HepG2 (cell line): ENCODE measurements around the gene SLC25A11. TPM values are rescaled to one million over a fixed set of nuclear protein-coding genes. Genes with fewer than 3 reads are reported as not detected.

Source experiments
- DPF2 ChIP-seq: sonication (generic); formaldehyde crosslinking; IDR thresholded peaks from 2 replicates; pipeline ENCODE4 v1.4.0; 2020; ENCODE audit warnings: mild to moderate bottlenecking, low read depth, missing genetic modification reagents, borderline replicate concordance
- HNF4A ChIP-seq: sonication (generic); formaldehyde crosslinking; IDR thresholded peaks from 2 replicates; pipeline ENCODE4 v1.4.0; 2020; ENCODE audit warnings: missing genetic modification reagents
- HOXD1 ChIP-seq: sonication (generic); formaldehyde crosslinking; IDR thresholded peaks from 2 replicates; pipeline ENCODE4 v1.5.0; 2020; ENCODE audit warnings: missing genetic modification reagents
- KAT8 ChIP-seq: IDR thresholded peaks from 2 replicates; pipeline ENCODE4 v1.6.1; 2016; ENCODE audit warnings: missing genetic modification reagents, missing compliant biosample characterization
- KLF9 ChIP-seq: IDR thresholded peaks from 2 replicates; pipeline ENCODE4 v1.6.1; 2016; ENCODE audit warnings: low read depth
- MIER3 ChIP-seq: IDR thresholded peaks from 2 replicates; pipeline ENCODE4 v1.6.1; 2016; ENCODE audit warnings: missing compliant biosample characterization, borderline replicate concordance
- NFE2L1 ChIP-seq: sonication (generic); formaldehyde crosslinking; IDR thresholded peaks from 2 replicates; pipeline ENCODE4 v1.4.0; 2020; ENCODE audit warnings: missing genetic modification reagents, mild to moderate bottlenecking, borderline replicate concordance
- NONO ChIP-seq, 2 experiments: fragments of 450-650 bp in 1 of 2; sonication (generic) in 1 of 2; formaldehyde crosslinking in 1 of 2; IDR thresholded peaks in 1 of 2; conservative IDR thresholded peaks in 1 of 2; 2 replicates each; pipeline versions ENCODE4 v1.6.1 to v1.8.0; 2017 to 2022; ENCODE audit warnings: mild to moderate bottlenecking in 1 of 2, missing genetic modification reagents in 1 of 2, moderate library complexity in 1 of 2
- POLR2AphosphoS5 ChIP-seq: IDR thresholded peaks from 2 replicates; pipeline ENCODE4 v1.6.1; 2012; ENCODE audit warnings: low read depth, low read length
- RAD51 ChIP-seq: fragments of 450-650 bp; IDR thresholded peaks from 2 replicates; pipeline ENCODE4 v1.6.1; 2016; ENCODE audit warnings: borderline replicate concordance
- TEAD3 ChIP-seq: optimal IDR thresholded peaks from 2 replicates; pipeline ENCODE3; 2016; ENCODE audit warnings: borderline replicate concordance
- ZNF496 ChIP-seq: sonication (generic); formaldehyde crosslinking; IDR thresholded peaks from 2 replicates; pipeline ENCODE4 v1.8.1; 2023; ENCODE audit warnings: mild to moderate bottlenecking, moderate library complexity, missing genetic modification reagents; ENCODE audit not compliant: insufficient replicate concordance
- ZNF678 ChIP-seq: sonication (generic); formaldehyde crosslinking; IDR thresholded peaks from 2 replicates; pipeline ENCODE4 v1.4.0; 2020; ENCODE audit warnings: mild to moderate bottlenecking, missing genetic modification reagents
- ZNF792 ChIP-seq: IDR thresholded peaks from 2 replicates; pipeline ENCODE4 v1.6.1; 2016
- ZSCAN22 ChIP-seq: sonication (generic); formaldehyde crosslinking; IDR thresholded peaks from 2 replicates; pipeline ENCODE4 v1.4.0; 2020; ENCODE audit warnings: mild to moderate bottlenecking, missing genetic modification reagents
- polyA plus RNA-seq, 8 experiments: library from polyadenylated mRNA; depleted of rRNA in 3 of 8; stranded (reverse) in 7 of 8; unstranded in 1 of 8; fragments of >200 nt; fragmentation: Illumina TruSeq in 4 of 8; extraction: Trizol in 4 of 8; gene quantifications; 2 replicates each; pipeline versions ENCODE4 v1.2.1 to v1.2.3, GENCODE V29; 2011 to 2016; ENCODE audit warnings: low read depth in 4 of 8, missing spikeins in 1 of 8, mixed read lengths in 1 of 8; ENCODE audit not compliant: insufficient read depth in 1 of 8
- total RNA-seq, 5 experiments: library from RNA; depleted of rRNA; stranded (reverse); fragments of >200 nt; fragmentation: Illumina TruSeq; extraction: Trizol; gene quantifications; 2 replicates each; pipeline ENCODE4 v1.2.3, GENCODE V29; 2016; ENCODE audit warnings: low read depth in 1 of 5
- TF ChIP-seq, protein P1 (sequence below): sonication (generic); formaldehyde crosslinking; IDR thresholded peaks from 2 replicates; pipeline ENCODE4 v1.9.0; 2021; ENCODE audit warnings: missing genetic modification reagents, borderline replicate concordance
- TF ChIP-seq, protein P2 (sequence below): sonication (generic); formaldehyde crosslinking; IDR thresholded peaks from 2 replicates; pipeline ENCODE4 v1.5.1; 2020; ENCODE audit warnings: mild to moderate bottlenecking, missing genetic modification reagents, moderate library complexity
- TF ChIP-seq, protein P3 (sequence below): sonication (generic); formaldehyde crosslinking; IDR thresholded peaks from 2 replicates; pipeline ENCODE4 v1.5.0; 2020; ENCODE audit warnings: missing genetic modification reagents
- TF ChIP-seq, protein P4 (sequence below): IDR thresholded peaks from 2 replicates; pipeline ENCODE4 v1.6.1; 2016; ENCODE audit warnings: missing compliant biosample characterization, missing genetic modification reagents, borderline replicate concordance
- TF ChIP-seq, protein P5 (sequence below): sonication (generic); formaldehyde crosslinking; IDR thresholded peaks from 2 replicates; pipeline ENCODE4 v1.5.0; 2020; ENCODE audit warnings: mild to moderate bottlenecking, missing genetic modification reagents

Gene SLC25A11
- total and polyA plus RNA-seq, 2 of the 13 experiments (the other 11 are each of a cell fraction or from before 2014, with no cell fraction given), result 35.4 to 47.2 TPM

DNA sequence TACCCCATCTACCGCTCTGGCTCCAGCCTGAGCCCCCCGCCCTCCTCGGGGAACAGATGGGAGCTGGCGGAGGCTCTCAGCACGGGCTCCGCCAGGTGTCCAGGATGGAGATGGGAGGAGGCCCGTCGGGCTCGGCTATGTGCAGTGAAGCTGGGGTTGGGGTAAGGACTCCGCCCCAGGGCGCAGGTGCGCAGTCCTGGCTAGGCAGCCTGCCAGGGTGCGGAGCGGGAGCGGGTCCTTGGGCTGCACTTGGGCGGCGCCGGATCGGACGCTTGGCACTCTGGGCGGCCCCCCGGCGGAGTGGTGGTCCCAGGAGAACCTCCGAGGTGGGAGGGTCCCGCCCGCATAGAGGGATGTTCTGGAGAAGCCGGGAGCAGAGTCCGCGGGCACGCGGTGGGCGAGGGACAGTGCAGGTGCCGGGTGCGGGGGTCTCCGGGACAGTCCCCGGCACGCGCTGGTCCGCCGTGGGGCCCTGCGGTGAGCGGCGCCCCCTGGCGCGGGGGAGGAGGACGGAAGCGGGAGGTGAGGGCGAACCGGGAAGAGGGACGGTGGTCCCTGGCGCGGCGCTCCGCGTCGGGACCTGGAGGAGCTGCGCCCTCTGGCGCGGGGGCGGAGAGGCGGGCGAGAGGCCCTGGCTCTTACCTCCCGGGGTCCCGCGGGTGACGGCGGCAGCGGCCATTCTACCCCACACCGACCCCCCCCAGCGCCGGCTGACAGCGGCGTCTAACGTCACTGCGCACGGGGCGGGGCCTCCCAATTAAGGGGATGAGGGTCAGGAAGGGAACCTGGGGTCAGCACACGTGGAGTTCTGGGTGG is 47.3 kb upstream of the SLC25A11 start, which contains the start of gene CAMTA2 (continued):
- TF ChIP-seq ZSCAN22 (CRISPR knock-in tag) (no peak), RAD51 (no peak), NONO (IDR thresholded peaks at IDR 0.05) (no peak), NONO (CRISPR knock-in tag; conservative IDR thresholded peaks at IDR 0.05) (peak; percentile 97), HNF4A (CRISPR knock-in tag) (no peak), HOXD1 (CRISPR knock-in tag) (no peak; the same call in 1 of the 2 replicates), ZNF678 (CRISPR knock-in tag) (no peak), DPF2 (CRISPR knock-in tag) (no peak), NFE2L1 (CRISPR knock-in tag) (no peak), ZNF792 (CRISPR knock-in tag) (no peak), KLF9 (CRISPR knock-in tag) (no peak), KAT8 (CRISPR knock-in tag) (peak; percentile 87), POLR2AphosphoS5 (peak; percentile 52; the same call in 1 of the 2 replicates), ZNF496 (CRISPR knock-in tag) (no peak), TEAD3 (CRISPR knock-in tag) (peak; percentile 46), MIER3 (CRISPR knock-in tag) (peak; percentile 56; the same call in 1 of the 2 replicates)
- TF ChIP-seq, protein P1, sequence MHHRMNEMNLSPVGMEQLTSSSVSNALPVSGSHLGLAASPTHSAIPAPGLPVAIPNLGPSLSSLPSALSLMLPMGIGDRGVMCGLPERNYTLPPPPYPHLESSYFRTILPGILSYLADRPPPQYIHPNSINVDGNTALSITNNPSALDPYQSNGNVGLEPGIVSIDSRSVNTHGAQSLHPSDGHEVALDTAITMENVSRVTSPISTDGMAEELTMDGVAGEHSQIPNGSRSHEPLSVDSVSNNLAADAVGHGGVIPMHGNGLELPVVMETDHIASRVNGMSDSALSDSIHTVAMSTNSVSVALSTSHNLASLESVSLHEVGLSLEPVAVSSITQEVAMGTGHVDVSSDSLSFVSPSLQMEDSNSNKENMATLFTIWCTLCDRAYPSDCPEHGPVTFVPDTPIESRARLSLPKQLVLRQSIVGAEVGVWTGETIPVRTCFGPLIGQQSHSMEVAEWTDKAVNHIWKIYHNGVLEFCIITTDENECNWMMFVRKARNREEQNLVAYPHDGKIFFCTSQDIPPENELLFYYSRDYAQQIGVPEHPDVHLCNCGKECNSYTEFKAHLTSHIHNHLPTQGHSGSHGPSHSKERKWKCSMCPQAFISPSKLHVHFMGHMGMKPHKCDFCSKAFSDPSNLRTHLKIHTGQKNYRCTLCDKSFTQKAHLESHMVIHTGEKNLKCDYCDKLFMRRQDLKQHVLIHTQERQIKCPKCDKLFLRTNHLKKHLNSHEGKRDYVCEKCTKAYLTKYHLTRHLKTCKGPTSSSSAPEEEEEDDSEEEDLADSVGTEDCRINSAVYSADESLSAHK, result no peak
- TF ChIP-seq, protein P2, sequence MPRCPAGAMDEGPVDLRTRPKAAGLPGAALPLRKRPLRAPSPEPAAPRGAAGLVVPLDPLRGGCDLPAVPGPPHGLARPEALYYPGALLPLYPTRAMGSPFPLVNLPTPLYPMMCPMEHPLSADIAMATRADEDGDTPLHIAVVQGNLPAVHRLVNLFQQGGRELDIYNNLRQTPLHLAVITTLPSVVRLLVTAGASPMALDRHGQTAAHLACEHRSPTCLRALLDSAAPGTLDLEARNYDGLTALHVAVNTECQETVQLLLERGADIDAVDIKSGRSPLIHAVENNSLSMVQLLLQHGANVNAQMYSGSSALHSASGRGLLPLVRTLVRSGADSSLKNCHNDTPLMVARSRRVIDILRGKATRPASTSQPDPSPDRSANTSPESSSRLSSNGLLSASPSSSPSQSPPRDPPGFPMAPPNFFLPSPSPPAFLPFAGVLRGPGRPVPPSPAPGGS (CRISPR knock-in tag), result peak; percentile 92
- TF ChIP-seq, protein P3, sequence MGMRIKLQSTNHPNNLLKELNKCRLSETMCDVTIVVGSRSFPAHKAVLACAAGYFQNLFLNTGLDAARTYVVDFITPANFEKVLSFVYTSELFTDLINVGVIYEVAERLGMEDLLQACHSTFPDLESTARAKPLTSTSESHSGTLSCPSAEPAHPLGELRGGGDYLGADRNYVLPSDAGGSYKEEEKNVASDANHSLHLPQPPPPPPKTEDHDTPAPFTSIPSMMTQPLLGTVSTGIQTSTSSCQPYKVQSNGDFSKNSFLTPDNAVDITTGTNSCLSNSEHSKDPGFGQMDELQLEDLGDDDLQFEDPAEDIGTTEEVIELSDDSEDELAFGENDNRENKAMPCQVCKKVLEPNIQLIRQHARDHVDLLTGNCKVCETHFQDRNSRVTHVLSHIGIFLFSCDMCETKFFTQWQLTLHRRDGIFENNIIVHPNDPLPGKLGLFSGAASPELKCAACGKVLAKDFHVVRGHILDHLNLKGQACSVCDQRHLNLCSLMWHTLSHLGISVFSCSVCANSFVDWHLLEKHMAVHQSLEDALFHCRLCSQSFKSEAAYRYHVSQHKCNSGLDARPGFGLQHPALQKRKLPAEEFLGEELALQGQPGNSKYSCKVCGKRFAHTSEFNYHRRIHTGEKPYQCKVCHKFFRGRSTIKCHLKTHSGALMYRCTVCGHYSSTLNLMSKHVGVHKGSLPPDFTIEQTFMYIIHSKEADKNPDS, result no peak; the same call in 1 of the 2 replicates
- TF ChIP-seq, protein P4, sequence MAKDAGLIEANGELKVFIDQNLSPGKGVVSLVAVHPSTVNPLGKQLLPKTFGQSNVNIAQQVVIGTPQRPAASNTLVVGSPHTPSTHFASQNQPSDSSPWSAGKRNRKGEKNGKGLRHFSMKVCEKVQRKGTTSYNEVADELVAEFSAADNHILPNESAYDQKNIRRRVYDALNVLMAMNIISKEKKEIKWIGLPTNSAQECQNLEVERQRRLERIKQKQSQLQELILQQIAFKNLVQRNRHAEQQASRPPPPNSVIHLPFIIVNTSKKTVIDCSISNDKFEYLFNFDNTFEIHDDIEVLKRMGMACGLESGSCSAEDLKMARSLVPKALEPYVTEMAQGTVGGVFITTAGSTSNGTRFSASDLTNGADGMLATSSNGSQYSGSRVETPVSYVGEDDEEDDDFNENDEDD (CRISPR knock-in tag), result peak; percentile 83; the same call in 1 of the 2 replicates
- TF ChIP-seq, protein P5, sequence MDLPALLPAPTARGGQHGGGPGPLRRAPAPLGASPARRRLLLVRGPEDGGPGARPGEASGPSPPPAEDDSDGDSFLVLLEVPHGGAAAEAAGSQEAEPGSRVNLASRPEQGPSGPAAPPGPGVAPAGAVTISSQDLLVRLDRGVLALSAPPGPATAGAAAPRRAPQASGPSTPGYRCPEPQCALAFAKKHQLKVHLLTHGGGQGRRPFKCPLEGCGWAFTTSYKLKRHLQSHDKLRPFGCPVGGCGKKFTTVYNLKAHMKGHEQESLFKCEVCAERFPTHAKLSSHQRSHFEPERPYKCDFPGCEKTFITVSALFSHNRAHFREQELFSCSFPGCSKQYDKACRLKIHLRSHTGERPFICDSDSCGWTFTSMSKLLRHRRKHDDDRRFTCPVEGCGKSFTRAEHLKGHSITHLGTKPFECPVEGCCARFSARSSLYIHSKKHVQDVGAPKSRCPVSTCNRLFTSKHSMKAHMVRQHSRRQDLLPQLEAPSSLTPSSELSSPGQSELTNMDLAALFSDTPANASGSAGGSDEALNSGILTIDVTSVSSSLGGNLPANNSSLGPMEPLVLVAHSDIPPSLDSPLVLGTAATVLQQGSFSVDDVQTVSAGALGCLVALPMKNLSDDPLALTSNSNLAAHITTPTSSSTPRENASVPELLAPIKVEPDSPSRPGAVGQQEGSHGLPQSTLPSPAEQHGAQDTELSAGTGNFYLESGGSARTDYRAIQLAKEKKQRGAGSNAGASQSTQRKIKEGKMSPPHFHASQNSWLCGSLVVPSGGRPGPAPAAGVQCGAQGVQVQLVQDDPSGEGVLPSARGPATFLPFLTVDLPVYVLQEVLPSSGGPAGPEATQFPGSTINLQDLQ (CRISPR knock-in tag), result no peak
